ENCODE data around the gene PRM3. TPM values are rescaled to one million over a fixed set of nuclear protein-coding genes. Genes with fewer than 3 reads are reported as not detected.

The PRM3 gene
- polyA plus RNA-seq, 2 of the 4 experiments (the other 2 are of a cell fraction): not detected

DNA sequence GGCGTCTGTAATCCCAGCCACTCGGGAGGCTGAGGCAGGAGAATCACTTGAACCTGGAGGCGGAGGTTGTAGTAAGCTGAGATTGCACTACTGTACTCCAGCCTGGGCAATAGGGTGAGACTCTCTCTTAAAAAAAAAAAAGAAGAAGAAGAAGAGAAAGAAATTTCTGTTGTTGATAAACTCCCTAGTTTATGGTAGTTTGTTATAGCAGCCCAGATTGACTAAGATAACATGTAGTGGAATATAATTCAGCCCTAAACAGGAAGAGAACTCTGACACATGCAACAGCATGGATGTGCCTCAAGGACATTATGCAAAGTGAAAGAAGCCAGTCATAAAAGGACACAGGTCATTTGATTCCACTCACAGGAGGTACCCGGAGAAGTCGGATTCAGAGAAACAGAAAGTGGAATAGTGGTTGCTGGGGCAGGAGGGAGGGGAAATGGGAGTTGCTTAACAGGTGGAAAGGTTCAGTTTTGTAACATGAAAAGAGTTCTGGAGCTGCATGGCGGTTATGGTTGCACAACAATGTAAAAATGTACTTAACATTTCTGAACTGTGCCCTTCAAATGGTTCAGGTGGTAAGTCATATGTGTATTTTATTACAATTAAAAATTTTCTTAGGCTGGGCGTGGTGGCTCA lies 33.7 kb upstream of the PRM3 start:
- POLR2A ChIA-PET: no interaction called here
- no peak for FAIRE-seq
- Histone ChIP-seq H3K4me2 (no peak overlapping the region), H3K27ac (no peak overlapping the region), H3K9me3 (no peaks in the 10 kb centered on the region), H3K4me1 (peaks cover 4% of the 10 kb centered on the region; the same call in 1 of the 3 replicates), H3K4me3 (no peak overlapping the region)
- DNase-seq (ENCODE audit: low read depth in 1 of 2, low spot score in 1 of 2): no peak
- TF ChIP-seq ZFP36 (IDR thresholded peaks at IDR 0.05; ENCODE audit: borderline replicate concordance, partially characterized antibody): no peak
- no peak for TF ChIP-seq MAFK (IDR thresholded peaks at IDR 0.05; ENCODE audit: partially characterized antibody)
- no peak for TF ChIP-seq SMC3 (IDR thresholded peaks at IDR 0.05)
- no peak for TF ChIP-seq JUNB (IDR thresholded peaks at IDR 0.05)
- no peak for TF ChIP-seq PHF8 (IDR thresholded peaks at IDR 0.05; ENCODE audit: borderline replicate concordance, low read depth)
- TF ChIP-seq HOXA7 (CRISPR knock-in tag; IDR thresholded peaks at IDR 0.05): no peak
- TF ChIP-seq FOXS1 (CRISPR knock-in tag; IDR thresholded peaks at IDR 0.05): no peak
- TF ChIP-seq EHMT2 (IDR thresholded peaks at IDR 0.05; ENCODE audit: low read depth): no peak
- TF ChIP-seq RARB (CRISPR knock-in tag; IDR thresholded peaks at IDR 0.05): no peak
- TF ChIP-seq ZC3H11A (IDR thresholded peaks at IDR 0.05): no peak
- no peak for TF ChIP-seq HDAC2 (IDR thresholded peaks at IDR 0.05)
- no peak for TF ChIP-seq TP53 (CRISPR knock-in tag; IDR thresholded peaks at IDR 0.05)
- ATAC-seq: no peak
- CTCF ChIA-PET: interaction anchor here (1.1 kb wide), 1 partner anchor 51 kb away, joined by 3 read pairs; the partner anchor contains the start of gene SOCS1
- WGBS (ENCODE audit: missing lambda C conversion rate): 57% methylated on average over 7 of the region's 7 CpGs

DNA sequence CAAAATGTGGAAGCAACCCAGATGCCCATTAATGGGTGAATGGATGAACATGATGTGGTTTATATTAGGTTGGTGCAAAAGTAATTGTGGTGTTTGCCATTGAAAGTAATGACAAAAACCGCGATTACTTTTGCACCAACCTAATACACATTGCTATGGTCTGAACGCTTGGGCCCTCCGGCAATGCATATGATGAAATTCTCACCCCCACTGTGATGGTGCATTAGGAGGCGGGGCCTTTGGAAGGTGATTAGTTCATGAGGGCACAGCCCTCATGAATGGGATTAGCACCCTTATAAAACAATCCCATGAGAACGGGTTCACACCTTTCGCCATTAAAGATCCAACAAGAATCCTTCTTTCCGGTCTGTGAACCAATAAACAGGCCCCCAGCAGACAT lies 33.0 kb upstream of the PRM3 start:
- TF ChIP-seq RCOR1 (IDR thresholded peaks at IDR 0.05; ENCODE audit: low read depth, low read length) (no peak), SREBF2 (IDR thresholded peaks at IDR 0.05) (no peak), FOXS1 (CRISPR knock-in tag; IDR thresholded peaks at IDR 0.05) (no peak)
- TF ChIP-seq, protein P1, sequence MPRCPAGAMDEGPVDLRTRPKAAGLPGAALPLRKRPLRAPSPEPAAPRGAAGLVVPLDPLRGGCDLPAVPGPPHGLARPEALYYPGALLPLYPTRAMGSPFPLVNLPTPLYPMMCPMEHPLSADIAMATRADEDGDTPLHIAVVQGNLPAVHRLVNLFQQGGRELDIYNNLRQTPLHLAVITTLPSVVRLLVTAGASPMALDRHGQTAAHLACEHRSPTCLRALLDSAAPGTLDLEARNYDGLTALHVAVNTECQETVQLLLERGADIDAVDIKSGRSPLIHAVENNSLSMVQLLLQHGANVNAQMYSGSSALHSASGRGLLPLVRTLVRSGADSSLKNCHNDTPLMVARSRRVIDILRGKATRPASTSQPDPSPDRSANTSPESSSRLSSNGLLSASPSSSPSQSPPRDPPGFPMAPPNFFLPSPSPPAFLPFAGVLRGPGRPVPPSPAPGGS (IDR thresholded peaks at IDR 0.05): no peak
- ChIA-PET CTCF (no interaction called here), POLR2A (no interaction called here)
- DNase-seq (ENCODE audit: low read depth in 1 of 2, low spot score in 1 of 2): no peak
- 87% methylated on average over 8 of the region's 8 CpGs for WGBS (ENCODE audit: missing lambda C conversion rate)
- Histone ChIP-seq H3K9me3 (no peaks in the 10 kb centered on the region), H3K4me1 (no peaks in the 10 kb centered on the region), H3K4me3 (no peak overlapping the region), H3K27ac (no peak overlapping the region), H3K4me2 (no peak overlapping the region)
- no peak for ATAC-seq
- FAIRE-seq: no peak

DNA sequence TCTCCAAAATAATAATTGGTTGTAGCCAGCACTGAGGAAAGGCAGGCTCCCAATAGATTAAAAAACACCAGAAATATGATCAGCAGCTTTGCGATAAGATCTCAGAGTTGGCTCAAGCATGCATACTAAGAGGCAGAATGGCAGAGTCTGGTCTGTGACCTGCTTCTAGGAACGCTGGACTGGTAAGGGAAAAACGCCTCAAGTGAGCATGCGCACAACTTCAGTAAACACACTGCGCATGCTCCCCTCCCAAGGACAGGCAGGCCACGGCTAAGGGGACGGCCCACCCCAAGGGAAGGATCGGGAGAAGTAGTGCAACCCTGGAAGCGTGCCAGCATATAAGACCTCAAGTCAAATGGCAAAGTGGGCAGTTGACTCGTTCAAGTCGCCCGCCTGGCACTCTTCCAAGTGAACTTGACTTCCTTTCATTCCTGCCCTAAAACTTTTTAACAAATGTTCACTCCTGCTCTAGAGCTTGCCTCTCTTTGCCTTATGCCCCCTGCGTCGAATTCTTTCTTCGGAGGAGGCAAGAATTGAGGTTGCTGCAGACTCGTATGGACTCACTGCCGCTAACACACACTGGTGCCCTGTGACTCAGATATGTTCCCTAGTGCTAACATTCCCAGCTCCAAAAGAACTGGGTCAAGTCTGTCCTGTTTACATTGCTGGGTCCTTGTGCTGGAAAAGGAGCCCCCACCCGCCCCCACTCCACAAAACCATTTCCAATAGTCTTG lies 30.1 kb upstream of the PRM3 start:
- no peak overlapping the region for H3K27ac ChIP-seq
- CTCF ChIA-PET: no interaction called here
- no peak for DNase-seq (ENCODE audit: low read depth in 1 of 2, low spot score in 1 of 2)
- ATAC-seq: no peak
- TF ChIP-seq HOXB5 (CRISPR knock-in tag; IDR thresholded peaks at IDR 0.05) (no peak), HEYL (CRISPR knock-in tag; IDR thresholded peaks at IDR 0.05) (no peak), PHF8 (IDR thresholded peaks at IDR 0.05; ENCODE audit: borderline replicate concordance, low read depth) (no peak), ZNF302 (CRISPR knock-in tag; IDR thresholded peaks at IDR 0.05) (no peak), FOSL2 (IDR thresholded peaks at IDR 0.05) (no peak), FOSL2 (CRISPR knock-in tag; IDR thresholded peaks at IDR 0.05) (no peak), CHD2 (IDR thresholded peaks at IDR 0.05; ENCODE audit: low read length, partially characterized antibody) (no peak), RCOR1 (IDR thresholded peaks at IDR 0.05; ENCODE audit: low read depth, low read length) (no peak), PBX3 (IDR thresholded peaks at IDR 0.05) (no peak), ATOH8 (CRISPR knock-in tag; IDR thresholded peaks at IDR 0.05; ENCODE audit: low read depth) (no peak)
- 63% methylated on average over 18 of the region's 18 CpGs for WGBS (ENCODE audit: missing lambda C conversion rate)
- no peak for FAIRE-seq
- H3K9me3 ChIP-seq: no peaks in the 10 kb centered on the region
- no peaks in the 10 kb centered on the region for H3K4me1 ChIP-seq
- no peak overlapping the region for H3K4me2 ChIP-seq
- no peak overlapping the region for H3K4me3 ChIP-seq
- POLR2A ChIA-PET: no interaction called here

All from A549 (cell line).